Choroid plexus epithelial cell (primary cell): Measurements from ENCODE around the gene ZSCAN29.

Source experiments
- DNase-seq: peaks from one replicate; pipeline ENCODE4 v3.0.0-alpha.2; 2010; ENCODE audit warnings: low read depth
- H3K4me3 ChIP-seq: 2 replicates; pipeline ENCODE4 v1.5.1; 2011; ENCODE audit warnings: low read depth, mild to moderate bottlenecking, control low read depth, low read length, moderate library complexity
- CTCF ChIP-seq: conservative IDR thresholded peaks from 2 replicates; pipeline ENCODE4 v1.5.1; 2011; ENCODE audit warnings: low read depth, mild to moderate bottlenecking, control low read depth, inconsistent platforms, low read length, moderate library complexity

Gene ZSCAN29

GRCh38 chr15:43312378-43312777 is 58.5 kb downstream of the ZSCAN29 start:
- TF ChIP-seq CTCF = no peak
- DNase-seq = no peak

More at GRCh38 chr15:43312378-43312777, 58.5 kb downstream of the ZSCAN29 start:
- no peak overlapping the region for H3K4me3 ChIP-seq
